ENCODE results near the gene LACRT.
"Not testable (repeated sequence)": the region's sequence is repeated elsewhere in the genome, so short reads cannot be mapped to it uniquely, and the experiment has no call there.

GRCh38 chr12:54665022-54665635, 30.4 kb upstream of the LACRT start:
- not testable (repeated sequence) for TF ChIP-seq POLR2A, POLR2AphosphoS5, CTCF (IDR thresholded peaks at IDR 0.05)

Measured in breast epithelium (tissue), 3 donors.